ENCODE results near the gene CCDC6. TPM values are rescaled to one million over a fixed set of nuclear protein-coding genes. Genes with fewer than 3 reads are reported as not detected.
"Not testable (repeated sequence)": the region's sequence is repeated elsewhere in the genome, so short reads cannot be mapped to it uniquely, and the experiment has no call there.

Gene CCDC6
- polyA plus RNA-seq (2012; ENCODE audit: insufficient read depth, insufficient read length) = 13.8 TPM

DNA sequence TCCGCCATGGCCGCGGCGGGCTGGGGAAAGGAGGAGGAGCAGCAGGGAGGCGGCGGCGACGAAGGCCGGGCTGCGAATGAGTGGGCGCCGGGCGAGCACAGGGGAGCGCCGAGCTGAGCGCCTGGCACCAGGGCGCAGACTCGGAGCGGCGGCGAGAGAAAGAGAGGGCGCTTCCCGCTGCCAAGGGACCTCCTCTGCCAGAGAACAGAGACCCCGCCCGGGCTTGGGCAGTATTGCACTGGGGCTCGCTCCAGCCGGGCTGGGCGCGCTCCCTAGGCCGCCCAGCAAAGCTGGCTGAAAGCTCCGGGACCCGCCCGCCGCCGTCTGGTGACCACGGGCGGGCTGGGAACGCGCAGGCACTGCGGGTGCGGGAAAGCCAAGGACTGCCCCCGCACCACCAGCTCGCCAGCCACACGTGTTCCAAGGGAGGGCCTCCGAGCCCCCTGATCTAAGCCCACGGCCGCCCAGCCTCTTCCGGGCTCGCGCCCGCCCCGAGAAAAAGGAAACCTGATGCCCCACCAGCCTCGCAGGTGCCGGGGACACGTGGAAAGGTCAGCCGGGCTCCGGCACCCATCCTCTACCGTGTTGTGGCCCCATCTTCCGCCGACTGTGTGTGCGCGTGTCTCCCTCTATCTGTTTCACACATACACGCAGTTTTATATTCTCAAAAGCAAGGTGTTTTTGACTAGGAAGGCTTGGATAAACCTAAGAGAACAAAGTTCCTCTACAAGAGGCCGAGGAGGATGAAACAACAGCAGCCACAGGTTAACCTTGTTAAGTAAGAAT is at the start of gene CCDC6:
CCDC6 (minus strand) TSS at position 140 of the 786 bp plus-strand sequence; CDS start at position 8, 132 bp downstream.
- H3K4me3 ChIP-seq (ENCODE audit: low read length) = peak within 1 kb of the TSS; percentile 93
- peak; percentile 82 for DNase-seq (ENCODE audit: low read depth, low spot score)

DNA sequence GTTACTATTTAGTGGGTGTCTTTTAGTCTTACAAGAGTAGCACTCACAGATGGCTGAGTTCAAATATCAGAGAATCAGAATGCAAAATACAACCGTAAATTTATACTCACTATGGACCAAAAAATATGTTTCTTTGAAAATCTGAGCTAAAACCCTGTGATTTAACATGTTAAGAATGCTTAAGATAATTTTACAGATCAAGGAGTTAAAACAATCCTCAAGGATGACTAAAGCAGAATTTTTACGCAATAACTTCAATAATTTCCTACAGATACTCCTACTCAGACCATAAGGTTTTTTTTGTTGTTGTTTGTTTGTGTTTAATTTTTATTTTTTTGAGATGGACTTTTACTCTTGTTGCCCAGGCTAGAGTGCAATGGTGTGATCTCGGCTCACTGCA is 47.9 kb upstream of the CCDC6 start:
- DNase-seq (ENCODE audit: low read depth, low spot score) = no peak
- no peak overlapping the region for H3K4me3 ChIP-seq (ENCODE audit: low read length)

DNA sequence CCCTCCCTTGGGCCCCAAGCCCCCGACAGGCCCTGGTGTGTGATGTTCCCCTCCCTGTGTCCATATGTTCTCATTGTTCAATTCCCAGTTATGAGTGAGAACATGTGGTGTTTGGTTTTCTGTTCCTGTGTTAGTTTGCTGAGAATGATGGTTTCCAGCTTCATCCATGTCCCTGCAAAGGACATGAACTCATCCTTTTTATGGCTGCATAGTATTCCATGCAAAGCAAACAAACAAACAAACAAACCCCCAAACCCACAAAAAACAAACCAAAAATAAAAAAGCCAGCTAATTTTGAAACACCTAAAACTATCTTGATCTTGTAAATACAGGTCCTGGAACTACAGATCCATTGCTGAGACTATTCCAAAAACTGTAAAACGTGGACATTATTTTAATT is 47.4 kb upstream of the CCDC6 start:
- DNase-seq (ENCODE audit: low read depth, low spot score); H3K4me3 ChIP-seq (ENCODE audit: low read length): not testable (repeated sequence)

DNA sequence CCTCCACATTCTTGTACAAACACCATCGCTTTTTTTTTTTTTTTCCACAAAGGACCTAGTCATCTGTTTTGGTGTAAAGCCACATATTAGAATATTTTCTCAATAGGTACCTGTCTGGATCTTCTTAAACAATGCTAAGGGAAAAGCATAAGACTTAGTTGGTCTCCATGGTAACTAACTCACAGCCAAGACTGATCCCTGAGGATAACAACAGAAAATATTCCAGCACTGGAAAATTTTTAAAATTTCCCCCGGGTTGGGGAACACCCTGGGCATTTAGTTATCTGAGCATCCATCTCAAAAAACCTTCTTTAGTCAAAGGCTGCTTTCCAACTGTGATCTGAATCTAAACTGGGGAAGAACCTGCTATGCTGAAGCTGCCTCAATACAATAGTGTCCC is 43.7 kb upstream of the CCDC6 start:
- DNase-seq (ENCODE audit: low read depth, low spot score) = no peak
- no peak overlapping the region for H3K4me3 ChIP-seq (ENCODE audit: low read length)

DNA sequence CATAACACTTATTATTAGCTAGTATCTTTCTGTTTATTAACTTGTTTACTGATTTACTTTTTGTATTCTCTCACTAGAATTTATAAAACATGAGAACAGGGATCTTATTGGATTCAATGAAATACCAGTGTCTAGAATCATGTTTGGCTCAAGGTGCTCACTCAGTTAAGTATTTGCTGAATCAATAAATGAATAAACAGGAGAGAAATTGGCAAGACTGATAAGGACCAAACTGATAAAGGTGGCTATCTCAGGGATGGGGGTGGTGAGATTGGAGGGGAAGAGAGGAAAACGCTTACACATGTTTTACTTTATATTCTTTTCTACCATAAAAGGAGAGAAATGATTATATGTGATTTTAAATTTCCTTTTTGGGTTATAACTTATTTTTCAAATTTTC is 43.3 kb upstream of the CCDC6 start:
- DNase-seq (ENCODE audit: low read depth, low spot score) = no peak
- H3K4me3 ChIP-seq (ENCODE audit: low read length) = no peak overlapping the region

DNA sequence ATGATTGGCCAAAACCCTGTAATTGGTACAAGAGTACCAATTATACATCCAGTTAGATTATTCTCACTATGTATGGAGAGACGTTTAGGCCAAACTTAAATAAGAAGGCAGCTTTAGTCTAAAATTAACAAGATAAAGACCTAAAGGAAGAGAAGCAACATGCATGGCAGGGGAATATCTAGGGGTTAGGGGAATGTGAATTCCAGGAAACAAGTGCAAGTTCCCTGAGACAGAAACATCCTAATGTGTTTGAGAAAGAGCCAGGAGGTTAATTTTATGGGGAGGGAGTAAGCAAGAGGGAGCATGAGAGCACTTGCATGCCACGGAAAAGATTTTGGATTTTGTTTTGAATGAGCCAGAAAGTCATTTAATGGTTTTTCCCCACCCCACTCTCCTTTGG is 39.6 kb upstream of the CCDC6 start:
- no peak for DNase-seq (ENCODE audit: low read depth, low spot score)
- H3K4me3 ChIP-seq (ENCODE audit: low read length) = no peak overlapping the region

DNA sequence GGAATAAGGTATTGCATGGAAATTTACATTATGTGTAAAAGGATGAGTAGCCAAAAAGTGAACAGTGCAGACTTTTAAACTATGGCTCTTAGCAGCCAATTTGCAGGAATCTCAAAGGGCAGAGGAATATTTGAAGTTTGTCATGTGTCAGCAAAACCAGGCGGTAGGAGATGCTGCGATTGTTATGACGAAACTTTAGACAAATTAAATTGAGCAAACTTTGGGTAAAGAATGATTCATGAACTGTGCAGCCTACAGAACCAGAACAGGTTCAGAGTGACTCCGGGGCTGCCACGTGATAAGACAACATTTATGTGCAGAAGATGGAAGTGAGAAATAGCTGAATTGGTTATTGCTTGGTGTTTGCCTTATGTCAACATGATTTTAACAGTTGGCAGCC is 39.2 kb upstream of the CCDC6 start:
- H3K4me3 ChIP-seq (ENCODE audit: low read length) = no peak overlapping the region
- no peak for DNase-seq (ENCODE audit: low read depth, low spot score)

DNA sequence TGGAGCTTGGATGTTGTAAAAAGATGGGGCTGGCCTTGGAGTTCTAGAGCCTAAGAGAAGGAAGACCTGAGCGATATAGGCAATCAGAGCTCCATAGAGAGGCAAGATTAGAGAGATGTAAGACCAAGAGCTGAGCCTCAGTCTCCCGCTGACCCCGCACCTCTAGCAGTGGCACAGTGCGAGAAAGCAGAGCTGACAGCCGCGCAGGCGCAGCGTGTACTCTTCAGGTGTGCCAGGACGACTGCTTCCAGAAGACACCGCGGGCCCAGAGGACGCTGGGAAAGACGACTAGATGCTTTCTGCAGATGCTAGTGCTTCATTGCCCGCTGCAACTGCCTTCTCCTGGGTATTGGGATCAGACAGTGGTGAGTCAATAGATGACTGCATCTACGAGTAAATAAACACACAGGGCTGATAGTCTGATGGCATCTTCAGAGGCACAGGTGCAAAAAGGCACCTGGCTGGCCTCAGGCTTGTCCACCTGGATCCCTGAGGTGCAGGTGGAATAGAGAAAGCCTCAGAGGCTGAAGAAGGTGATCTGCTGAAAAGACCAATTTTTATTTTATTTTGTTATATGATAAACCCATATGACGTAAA is 38.1 kb upstream of the CCDC6 start:
- no peak for DNase-seq (ENCODE audit: low read depth, low spot score)

DNA sequence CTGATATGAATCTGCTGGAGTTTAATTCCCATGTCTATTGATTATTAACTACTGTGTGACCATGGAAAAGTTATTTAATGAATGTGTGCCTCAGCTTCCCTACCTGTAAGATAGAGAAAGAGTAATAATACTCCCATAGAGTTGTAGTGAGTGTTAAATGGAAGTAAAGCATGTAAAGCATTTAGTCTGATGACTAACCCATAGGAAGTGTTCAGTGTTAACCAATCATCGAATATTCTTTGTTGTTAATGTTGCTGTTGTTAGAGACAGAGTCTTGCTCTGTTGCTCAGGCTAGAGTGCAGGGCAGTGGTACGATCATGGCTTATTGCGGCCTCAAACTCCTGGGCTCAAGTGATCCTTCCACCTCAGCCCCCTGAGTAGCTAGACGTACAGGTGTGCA is 36.2 kb upstream of the CCDC6 start:
- H3K4me3 ChIP-seq (ENCODE audit: low read length) = no peak overlapping the region
- DNase-seq (ENCODE audit: low read depth, low spot score) = no peak

More for the DNA sequence above, 38.1 kb upstream of the CCDC6 start:
- no peak overlapping the region for H3K4me3 ChIP-seq (ENCODE audit: low read length)

DNA sequence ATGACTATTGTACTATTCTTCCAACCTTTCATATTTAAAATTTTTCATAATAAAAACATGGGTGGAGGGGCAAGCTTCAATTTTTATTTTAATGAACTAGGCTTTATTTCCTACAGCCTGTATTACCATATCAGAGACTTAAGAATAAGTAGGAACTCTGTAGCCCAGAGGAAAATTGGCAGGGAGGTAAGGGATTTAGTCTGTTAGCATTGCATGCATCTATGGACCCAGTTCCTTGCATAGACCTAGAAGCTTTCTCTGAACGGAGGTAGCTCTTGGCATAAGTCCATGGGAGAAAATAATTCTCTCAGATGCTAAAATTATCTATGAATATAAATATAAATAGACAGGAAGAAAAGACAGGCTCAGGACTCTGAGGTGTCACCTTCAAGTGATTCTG is 31.4 kb upstream of the CCDC6 start:
- DNase-seq (ENCODE audit: low read depth, low spot score) = no peak
- H3K4me3 ChIP-seq (ENCODE audit: low read length) = no peak overlapping the region

DNA sequence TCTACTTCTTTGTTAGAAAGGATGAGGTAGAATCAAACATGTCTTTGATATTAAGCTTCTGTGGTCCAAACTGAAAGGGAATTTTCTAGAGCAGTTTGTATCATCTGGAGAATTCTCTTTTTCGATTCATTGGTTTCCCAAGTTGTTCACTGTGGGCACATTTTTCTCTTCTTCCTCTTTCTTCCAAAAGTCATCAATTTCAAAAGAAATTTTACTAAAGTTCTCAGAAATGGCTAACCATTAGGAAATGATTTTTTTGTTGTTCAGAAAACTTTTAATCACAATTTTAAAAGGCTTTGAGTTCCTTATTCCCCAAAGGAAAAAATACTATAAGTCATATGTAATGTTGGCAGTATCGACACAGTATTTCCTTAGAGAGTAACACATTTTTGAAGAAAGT is 28.3 kb upstream of the CCDC6 start:
- DNase-seq (ENCODE audit: low read depth, low spot score) = no peak
- H3K4me3 ChIP-seq (ENCODE audit: low read length) = no peak overlapping the region

DNA sequence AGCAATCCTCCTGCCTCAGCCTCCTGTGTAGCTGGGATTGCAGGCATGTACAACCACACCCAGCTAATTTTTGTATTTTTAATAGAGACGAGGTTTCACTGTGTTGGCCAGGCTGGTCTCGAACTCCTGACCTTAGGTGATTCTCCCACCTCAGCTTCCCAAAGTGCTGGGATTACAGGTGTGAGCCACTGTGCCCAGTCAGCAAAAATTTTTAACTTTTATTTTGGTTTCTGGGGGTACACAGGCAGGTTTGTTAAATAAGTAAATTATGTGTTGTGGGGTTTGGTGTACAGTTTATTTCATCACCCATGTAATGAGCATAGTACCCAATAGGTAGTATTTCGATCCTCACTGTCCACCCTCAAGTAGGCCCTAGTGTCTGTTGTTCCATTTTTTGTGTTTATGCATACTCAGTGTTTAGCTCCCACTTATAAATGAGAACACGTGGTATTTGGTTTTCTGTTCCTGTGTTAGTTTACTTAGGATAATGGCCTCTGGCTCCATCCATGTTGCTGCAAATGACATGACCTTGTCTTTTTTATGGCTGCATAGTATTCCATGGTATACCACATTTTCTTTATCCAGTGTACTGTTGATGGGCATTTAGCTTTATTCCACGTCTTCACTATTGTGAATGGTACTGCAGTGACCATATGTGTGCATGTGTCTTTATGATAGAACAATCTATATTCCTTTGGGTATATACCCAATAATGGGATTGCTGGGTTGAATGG is 24.6 kb upstream of the CCDC6 start:
- DNase-seq (ENCODE audit: low read depth, low spot score); H3K4me3 ChIP-seq (ENCODE audit: low read length): not testable (repeated sequence)

DNA sequence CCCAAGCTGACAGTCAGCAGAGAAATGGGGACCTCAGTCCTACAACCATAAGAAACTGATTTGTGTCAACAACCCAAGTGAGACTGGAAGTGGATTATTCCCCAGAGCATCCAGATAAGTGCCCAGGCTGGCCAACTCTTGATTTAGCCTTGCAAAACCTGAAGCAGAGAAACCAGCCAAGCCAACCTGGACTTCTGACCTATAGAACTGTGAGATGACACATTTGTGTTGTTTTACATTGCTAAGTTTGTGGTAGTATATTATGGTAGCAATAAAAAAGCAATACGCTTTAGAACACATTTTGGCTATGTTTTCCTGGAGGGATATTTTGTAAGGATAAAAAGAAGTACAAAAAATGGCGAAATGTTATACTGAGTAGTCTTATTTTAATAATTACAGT is 19.7 kb upstream of the CCDC6 start:
- no peak for DNase-seq (ENCODE audit: low read depth, low spot score)
- no peak overlapping the region for H3K4me3 ChIP-seq (ENCODE audit: low read length)

DNA sequence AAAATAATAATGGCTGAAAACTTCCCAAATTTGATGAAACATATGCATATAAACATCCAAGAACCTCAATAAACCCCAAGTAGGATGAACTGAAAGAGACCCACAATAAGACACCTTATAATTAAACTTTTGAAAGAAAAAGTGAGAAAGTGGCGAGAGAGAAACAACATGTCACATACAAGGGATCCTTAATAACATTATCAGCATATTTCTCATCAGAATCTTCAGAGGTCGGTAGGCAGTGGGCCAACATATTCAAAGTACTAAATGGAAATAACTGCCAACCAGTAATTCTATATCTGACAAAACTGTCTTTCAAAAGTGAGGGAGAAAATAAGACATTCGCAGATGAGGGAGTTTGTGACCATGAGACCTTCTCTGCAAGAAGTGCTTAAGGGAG is 16.6 kb upstream of the CCDC6 start:
- H3K4me3 ChIP-seq (ENCODE audit: low read length) = no peak overlapping the region
- DNase-seq (ENCODE audit: low read depth, low spot score) = no peak

DNA sequence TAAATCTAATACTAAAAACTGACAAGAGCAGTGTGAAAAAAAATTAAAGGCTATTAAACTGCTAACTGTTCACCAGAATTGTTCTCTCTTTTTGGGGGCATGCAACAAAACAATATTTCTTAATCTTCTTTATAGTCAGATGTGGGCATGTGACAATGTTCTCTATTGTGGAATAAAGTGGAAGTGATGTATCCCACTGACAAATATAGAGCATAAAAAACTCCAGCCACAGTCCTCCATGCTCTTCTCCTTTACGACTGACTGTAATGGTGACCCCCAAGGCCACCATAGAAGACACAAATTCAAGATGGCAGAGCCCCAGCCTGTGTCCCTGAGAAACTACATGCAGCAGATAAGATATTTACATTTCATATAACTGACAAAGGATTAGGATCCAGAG is 11.6 kb upstream of the CCDC6 start:
- no peak overlapping the region for H3K4me3 ChIP-seq (ENCODE audit: low read length)
- no peak for DNase-seq (ENCODE audit: low read depth, low spot score)

DNA sequence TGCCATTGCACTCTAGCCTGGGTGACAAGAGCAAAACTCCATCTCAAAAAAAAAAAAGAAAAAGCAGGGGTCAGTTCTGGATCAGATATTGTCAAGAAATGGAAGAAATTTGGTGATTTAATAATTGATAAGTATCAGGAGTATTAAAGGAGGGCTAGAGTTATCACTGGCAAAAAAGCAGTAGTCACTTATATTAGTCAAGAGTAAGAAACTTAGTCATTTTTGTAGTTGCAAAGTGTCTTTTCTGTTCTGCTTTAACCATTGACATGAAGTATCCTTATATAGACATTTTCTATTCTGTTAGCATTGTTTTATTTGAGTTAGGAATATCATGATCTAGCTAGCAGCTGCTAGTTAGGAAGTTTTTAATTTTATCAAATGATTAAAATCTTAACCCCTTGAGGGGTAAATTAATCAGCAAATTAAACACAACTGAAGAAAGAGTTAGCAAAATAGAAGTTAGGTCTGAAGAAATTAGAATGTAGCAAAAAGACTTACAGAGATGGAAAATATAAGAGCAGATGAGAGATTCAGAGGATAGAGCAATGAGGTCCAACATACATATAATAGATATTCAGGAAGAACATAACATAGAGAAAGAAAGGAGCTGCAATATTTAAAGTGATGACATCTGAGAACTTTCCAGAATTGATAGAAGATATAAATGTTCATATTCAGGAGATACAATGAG is 7.3 kb upstream of the CCDC6 start:
- no peak overlapping the region for H3K4me3 ChIP-seq (ENCODE audit: low read length)
- no peak for DNase-seq (ENCODE audit: low read depth, low spot score)

DNA sequence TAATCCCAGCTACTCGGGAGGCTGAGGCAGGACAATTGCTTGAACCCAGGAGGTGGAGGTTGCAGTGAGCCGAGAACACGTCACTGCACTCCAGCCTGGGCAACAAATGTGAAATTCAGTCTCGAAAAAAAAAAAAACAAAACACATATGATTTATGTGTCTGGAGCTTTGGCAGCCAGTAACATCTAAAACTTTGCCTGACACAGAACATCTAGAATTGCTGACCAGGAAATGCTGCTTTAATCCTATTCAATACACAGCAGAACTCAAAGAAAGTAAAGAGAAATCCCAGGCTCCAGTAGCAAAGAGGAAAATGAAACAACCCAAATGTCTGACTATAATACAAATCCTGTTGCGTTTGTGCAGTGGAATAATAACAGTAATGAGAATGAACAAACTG is 4.5 kb upstream of the CCDC6 start:
- H3K4me3 ChIP-seq (ENCODE audit: low read length) = no peak overlapping the region
- no peak for DNase-seq (ENCODE audit: low read depth, low spot score)

DNA sequence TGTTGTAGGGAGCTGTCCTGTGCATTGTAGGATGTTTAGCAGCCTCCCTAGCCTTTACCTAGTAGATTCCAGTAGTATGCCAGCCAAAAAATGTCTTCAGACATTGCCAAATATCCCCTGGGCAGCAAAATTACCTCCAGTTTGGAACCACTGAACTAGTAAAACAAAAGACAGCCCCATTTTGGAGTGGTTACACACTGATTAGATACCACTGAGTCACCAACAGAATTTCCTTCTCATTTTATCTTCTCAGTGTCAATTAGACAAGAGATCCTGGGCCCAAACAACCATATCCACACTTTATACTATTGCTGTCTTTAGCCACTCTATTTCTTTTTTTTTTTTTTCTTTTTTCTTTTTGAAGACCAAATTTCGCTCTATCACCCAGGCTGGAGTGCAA is 3.5 kb upstream of the CCDC6 start:
- no peak for DNase-seq (ENCODE audit: low read depth, low spot score)
- H3K4me3 ChIP-seq (ENCODE audit: low read length) = no peak overlapping the region

DNA sequence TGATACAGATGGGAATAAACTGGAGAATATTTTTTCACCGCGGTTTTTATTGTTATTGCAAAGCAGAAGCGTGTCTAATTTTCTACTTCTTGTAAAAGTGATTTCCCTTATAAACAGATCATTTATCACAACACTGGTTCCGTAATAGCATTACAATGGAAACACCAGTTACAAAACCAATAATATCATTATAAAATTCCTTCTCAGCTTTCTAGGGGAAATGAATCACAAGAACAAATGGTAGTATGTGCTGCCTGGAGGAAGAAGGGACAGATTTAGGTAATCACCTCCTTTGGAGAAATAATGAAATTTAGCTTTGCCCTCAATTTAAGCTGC is 2.4 kb upstream of the CCDC6 start:
- no peak for DNase-seq (ENCODE audit: low read depth, low spot score)
- no peak overlapping the region for H3K4me3 ChIP-seq (ENCODE audit: low read length)
